ENCODE data around the gene BAK1.

BAK1 gene

GRCh38 chr6:33619166-33619840 is 39.2 kb upstream of the BAK1 start:
- no peak overlapping the region for H3K4me3 ChIP-seq (ENCODE audit: extremely low read depth, insufficient read depth, low read length, poor library complexity, severe bottlenecking)
- 66 to 74% methylated on average over 3 to 5 of the region's 5 CpGs for WGBS, 2 experiments (ENCODE audit: insufficient coverage in 2 of 2)

DNA sequence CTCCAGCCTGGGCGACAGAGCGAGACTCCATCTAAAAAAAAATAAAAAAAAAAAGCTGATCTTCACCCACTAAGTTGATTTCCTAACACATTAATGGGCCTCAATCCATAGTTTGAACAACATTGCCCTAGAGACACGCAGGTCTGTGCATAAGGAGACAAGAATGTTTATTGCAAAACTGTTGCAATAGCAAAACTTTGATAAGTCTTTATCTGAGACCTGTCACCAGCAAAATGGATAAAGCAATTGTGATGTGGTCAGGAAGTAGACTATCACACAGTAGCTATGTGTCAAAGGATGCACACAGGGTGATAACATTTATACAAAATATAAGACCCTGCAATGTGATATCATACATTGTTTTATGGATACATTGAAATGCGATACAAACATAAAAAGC is 36.8 kb upstream of the BAK1 start:
- Histone ChIP-seq H3K9me3 (ENCODE audit: control insufficient read depth, low read length) (peaks cover 2% of the 10 kb centered on the region), H3K4me1 (ENCODE audit: control insufficient read depth, insufficient read depth, low read length, poor library complexity, severe bottlenecking) (peaks cover 24% of the 10 kb centered on the region), H3K36me3 (ENCODE audit: control insufficient read depth, insufficient read depth, low read length) (no peaks in the 10 kb centered on the region), H3K4me3 (ENCODE audit: extremely low read depth, insufficient read depth, low read length, poor library complexity, severe bottlenecking) (no peak overlapping the region), H3K27ac (ENCODE audit: low read depth, low read length, severe bottlenecking) (no peak overlapping the region)
- WGBS, 2 experiments (ENCODE audit: insufficient coverage in 2 of 2), result no CpG with 5 or more reads among the region's 4 CpGs

More at GRCh38 chr6:33619166-33619840, 39.2 kb upstream of the BAK1 start:
- peaks cover 11% of the 10 kb centered on the region for H3K4me1 ChIP-seq (ENCODE audit: control insufficient read depth, insufficient read depth, low read length, poor library complexity, severe bottlenecking)
- H3K9me3 ChIP-seq (ENCODE audit: control insufficient read depth, low read length), result no peaks in the 10 kb centered on the region
- no peak overlapping the region for H3K27ac ChIP-seq (ENCODE audit: low read depth, low read length, severe bottlenecking)
- no peaks in the 10 kb centered on the region for H3K36me3 ChIP-seq (ENCODE audit: control insufficient read depth, insufficient read depth, low read length)

DNA sequence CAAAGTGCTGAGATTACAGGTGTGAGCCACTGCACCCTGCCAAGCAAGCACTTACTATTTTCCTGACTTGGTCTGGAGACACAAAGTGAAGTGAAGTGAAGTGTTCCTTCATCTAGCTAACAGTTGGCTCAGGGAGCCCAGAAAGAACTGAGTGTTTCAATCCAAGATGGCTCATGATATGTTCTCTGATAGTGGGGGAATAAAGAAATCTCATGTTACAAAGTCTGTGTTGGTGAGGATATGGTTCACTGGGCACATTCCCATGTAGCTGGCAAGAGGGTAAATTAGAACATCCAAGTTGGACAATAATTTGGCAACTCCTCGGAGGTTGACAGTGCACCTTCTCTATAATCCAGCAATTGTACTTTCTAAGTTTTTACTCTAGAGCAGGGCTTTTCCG is 36.0 kb upstream of the BAK1 start:
- 86 to 92% methylated on average over 2 of the region's 2 CpGs for WGBS, 2 experiments (ENCODE audit: insufficient coverage in 2 of 2)
- H3K36me3 ChIP-seq (ENCODE audit: control insufficient read depth, insufficient read depth, low read length), result no peaks in the 10 kb centered on the region

DNA sequence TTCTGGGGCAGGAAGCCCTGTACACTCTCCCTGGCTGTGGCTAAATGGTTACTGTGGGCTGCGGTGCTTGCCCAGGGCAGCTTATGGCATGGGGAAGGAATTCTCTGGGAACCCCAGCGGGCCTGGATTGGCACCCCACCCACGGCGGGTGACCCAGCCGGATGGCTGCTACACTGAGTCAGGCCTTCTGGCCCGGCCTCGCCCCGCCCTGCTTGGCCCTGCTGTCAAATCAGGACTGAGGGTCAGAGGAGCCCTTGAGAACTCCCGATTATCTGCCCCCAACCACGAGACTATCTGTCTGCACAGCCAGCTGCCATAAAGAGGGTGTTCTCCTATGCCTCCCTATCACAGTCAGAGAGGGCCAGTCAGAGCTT is 33.7 kb upstream of the BAK1 start:
- Histone ChIP-seq H3K4me3 (ENCODE audit: extremely low read depth, insufficient read depth, low read length, poor library complexity, severe bottlenecking) (no peak overlapping the region), H3K27ac (ENCODE audit: low read depth, low read length, severe bottlenecking) (no peak overlapping the region), H3K36me3 (ENCODE audit: control insufficient read depth, insufficient read depth, low read length) (no peaks in the 10 kb centered on the region), H3K9me3 (ENCODE audit: control insufficient read depth, low read length) (peaks cover 2% of the 10 kb centered on the region), H3K4me1 (ENCODE audit: control insufficient read depth, insufficient read depth, low read length, poor library complexity, severe bottlenecking) (peaks cover 36% of the 10 kb centered on the region)
- 84 to 90% methylated on average over 8 to 9 of the region's 10 CpGs for WGBS, 2 experiments (ENCODE audit: insufficient coverage in 2 of 2)

More for the DNA sequence above, 36.0 kb upstream of the BAK1 start:
- Histone ChIP-seq H3K4me1 (ENCODE audit: control insufficient read depth, insufficient read depth, low read length, poor library complexity, severe bottlenecking) (peaks cover 23% of the 10 kb centered on the region), H3K27ac (ENCODE audit: low read depth, low read length, severe bottlenecking) (no peak overlapping the region), H3K9me3 (ENCODE audit: control insufficient read depth, low read length) (peaks cover 2% of the 10 kb centered on the region), H3K4me3 (ENCODE audit: extremely low read depth, insufficient read depth, low read length, poor library complexity, severe bottlenecking) (no peak overlapping the region)

DNA sequence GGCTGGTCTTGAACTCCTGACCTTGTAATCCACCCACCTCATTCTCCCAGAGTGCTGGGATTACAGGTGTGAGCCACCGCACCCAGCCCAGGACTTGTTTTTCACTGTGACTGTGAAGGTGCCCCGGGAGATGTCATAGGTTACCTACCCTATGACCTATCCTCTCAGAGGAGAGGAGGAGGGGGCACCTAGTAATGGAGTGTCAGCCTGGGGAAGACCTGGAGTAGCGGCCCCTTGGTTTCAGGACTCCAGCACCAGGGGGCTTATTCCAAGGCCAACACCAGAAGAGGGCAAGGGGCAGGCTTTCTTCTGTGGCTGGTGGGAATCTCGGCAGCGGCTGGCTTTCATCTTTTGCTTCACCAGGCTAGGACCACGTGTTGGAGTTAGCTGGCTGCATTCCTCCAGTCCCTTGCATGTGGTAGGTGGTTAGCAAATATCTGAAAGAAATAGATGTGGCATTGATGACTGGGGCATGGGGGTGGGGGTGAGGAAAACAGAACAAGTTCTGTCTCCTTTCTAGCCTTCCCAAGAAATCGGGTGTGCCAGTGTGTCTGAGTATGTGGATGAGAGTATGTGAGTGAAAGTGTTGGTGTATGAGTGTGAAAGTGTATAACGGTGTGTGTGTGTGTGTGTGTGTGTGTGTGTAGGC is 33.2 kb upstream of the BAK1 start:
- 74 to 76% methylated on average over 5 to 6 of the region's 8 CpGs for WGBS, 2 experiments (ENCODE audit: insufficient coverage in 2 of 2)
- no peak overlapping the region for H3K4me3 ChIP-seq (ENCODE audit: extremely low read depth, insufficient read depth, low read length, poor library complexity, severe bottlenecking)
- H3K9me3 ChIP-seq (ENCODE audit: control insufficient read depth, low read length), result peaks cover 2% of the 10 kb centered on the region
- no peaks in the 10 kb centered on the region for H3K36me3 ChIP-seq (ENCODE audit: control insufficient read depth, insufficient read depth, low read length)
- H3K27ac ChIP-seq (ENCODE audit: low read depth, low read length, severe bottlenecking), result no peak overlapping the region
- H3K4me1 ChIP-seq (ENCODE audit: control insufficient read depth, insufficient read depth, low read length, poor library complexity, severe bottlenecking), result peaks cover 39% of the 10 kb centered on the region

- WGBS, 2 experiments (ENCODE audit: insufficient coverage in 2 of 2), result 58 to 70% methylated on average over 14 to 16 of the region's 22 CpGs
- Histone ChIP-seq H3K4me1 (ENCODE audit: control insufficient read depth, insufficient read depth, low read length, poor library complexity, severe bottlenecking) (peaks cover 39% of the 10 kb centered on the region), H3K4me3 (ENCODE audit: extremely low read depth, insufficient read depth, low read length, poor library complexity, severe bottlenecking) (no peak overlapping the region), H3K36me3 (ENCODE audit: control insufficient read depth, insufficient read depth, low read length) (no peaks in the 10 kb centered on the region), H3K9me3 (ENCODE audit: control insufficient read depth, low read length) (peaks cover 2% of the 10 kb centered on the region), H3K27ac (ENCODE audit: low read depth, low read length, severe bottlenecking) (peak overlapping the region; percentile 83)
These were observed 31.0 kb upstream of the BAK1 start for GRCh38 chr6:33610779-33611732.

DNA sequence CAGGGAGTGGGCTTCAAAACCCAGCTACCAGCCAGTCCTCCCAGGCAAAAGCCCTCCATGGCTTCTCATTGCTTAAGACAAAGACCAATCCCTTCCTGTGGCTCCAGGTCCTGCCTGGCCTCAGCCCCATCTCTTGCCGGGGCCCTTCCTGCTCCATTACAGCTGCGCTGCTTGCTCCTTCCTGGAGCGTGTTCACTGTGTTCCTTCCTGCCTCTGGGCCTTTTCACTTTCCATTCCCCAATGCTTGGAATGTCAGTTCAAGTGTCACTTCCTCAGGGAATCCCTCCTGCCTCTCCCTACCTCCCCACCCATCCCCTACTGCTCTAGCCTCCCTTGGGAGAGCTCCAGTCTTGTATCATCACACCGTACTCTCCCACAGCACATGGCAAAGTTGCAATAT is 30.0 kb upstream of the BAK1 start:
- peaks cover 2% of the 10 kb centered on the region for H3K9me3 ChIP-seq (ENCODE audit: control insufficient read depth, low read length)
- 77 to 81% methylated on average over 4 of the region's 4 CpGs for WGBS, 2 experiments (ENCODE audit: insufficient coverage in 2 of 2)

GRCh38 chr6:33609528-33609927 is 29.5 kb upstream of the BAK1 start:
- WGBS, 2 experiments (ENCODE audit: insufficient coverage in 2 of 2), result 76 to 79% methylated on average over 2 to 6 of the region's 6 CpGs
- peaks cover 45% of the 10 kb centered on the region for H3K4me1 ChIP-seq (ENCODE audit: control insufficient read depth, insufficient read depth, low read length, poor library complexity, severe bottlenecking)
- H3K9me3 ChIP-seq (ENCODE audit: control insufficient read depth, low read length), result peaks cover 2% of the 10 kb centered on the region
- H3K4me3 ChIP-seq (ENCODE audit: extremely low read depth, insufficient read depth, low read length, poor library complexity, severe bottlenecking), result no peak overlapping the region
- no peaks in the 10 kb centered on the region for H3K36me3 ChIP-seq (ENCODE audit: control insufficient read depth, insufficient read depth, low read length)
- peak overlapping the region; percentile 83 for H3K27ac ChIP-seq (ENCODE audit: low read depth, low read length, severe bottlenecking)

More for the DNA sequence above, 30.0 kb upstream of the BAK1 start:
- H3K4me1 ChIP-seq (ENCODE audit: control insufficient read depth, insufficient read depth, low read length, poor library complexity, severe bottlenecking), result peaks cover 43% of the 10 kb centered on the region
- peak overlapping the region; percentile 83 for H3K27ac ChIP-seq (ENCODE audit: low read depth, low read length, severe bottlenecking)
- H3K36me3 ChIP-seq (ENCODE audit: control insufficient read depth, insufficient read depth, low read length), result no peaks in the 10 kb centered on the region
- no peak overlapping the region for H3K4me3 ChIP-seq (ENCODE audit: extremely low read depth, insufficient read depth, low read length, poor library complexity, severe bottlenecking)

- Histone ChIP-seq H3K9me3 (ENCODE audit: control insufficient read depth, low read length) (peaks cover 2% of the 10 kb centered on the region), H3K4me1 (ENCODE audit: control insufficient read depth, insufficient read depth, low read length, poor library complexity, severe bottlenecking) (peaks cover 43% of the 10 kb centered on the region), H3K36me3 (ENCODE audit: control insufficient read depth, insufficient read depth, low read length) (no peaks in the 10 kb centered on the region), H3K4me3 (ENCODE audit: extremely low read depth, insufficient read depth, low read length, poor library complexity, severe bottlenecking) (no peak overlapping the region), H3K27ac (ENCODE audit: low read depth, low read length, severe bottlenecking) (no peak overlapping the region)
- WGBS, 2 experiments (ENCODE audit: insufficient coverage in 2 of 2), result 100% methylated on average over 1 of the region's 3 CpGs
These were observed 28.9 kb upstream of the BAK1 start for GRCh38 chr6:33609019-33609418.

DNA sequence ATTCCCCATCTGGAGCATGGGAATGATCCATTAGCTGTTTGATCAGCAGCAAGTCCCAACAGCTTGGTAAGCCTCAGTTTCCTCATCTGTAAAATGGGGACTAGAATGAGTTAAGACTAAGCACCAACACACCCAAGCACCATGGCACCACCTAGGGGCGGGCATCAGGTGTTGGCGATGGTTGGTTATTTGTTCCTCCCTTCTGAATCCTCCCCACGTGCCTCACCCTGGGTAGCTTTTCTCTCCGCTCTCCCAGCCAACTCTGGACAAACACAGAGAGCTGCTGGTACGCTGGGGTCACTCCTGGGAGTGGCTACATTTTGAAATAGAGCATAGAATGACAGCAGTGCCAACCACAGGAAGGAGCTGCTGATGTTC is 27.7 kb upstream of the BAK1 start:
- peaks cover 33% of the 10 kb centered on the region for H3K4me1 ChIP-seq (ENCODE audit: control insufficient read depth, insufficient read depth, low read length, poor library complexity, severe bottlenecking)
- H3K9me3 ChIP-seq (ENCODE audit: control insufficient read depth, low read length), result peaks cover 2% of the 10 kb centered on the region
- no peaks in the 10 kb centered on the region for H3K36me3 ChIP-seq (ENCODE audit: control insufficient read depth, insufficient read depth, low read length)
- H3K4me3 ChIP-seq (ENCODE audit: extremely low read depth, insufficient read depth, low read length, poor library complexity, severe bottlenecking), result no peak overlapping the region
- WGBS, 2 experiments (ENCODE audit: insufficient coverage in 2 of 2), result 100% methylated on average over 2 to 3 of the region's 5 CpGs
- no peak overlapping the region for H3K27ac ChIP-seq (ENCODE audit: low read depth, low read length, severe bottlenecking)

All from mesodermal cell (in vitro differentiated cells).